GM10266 (cell line): ENCODE results near the gene ZNF681.

Experiments
- DNase-seq: peaks from one replicate; pipeline ENCODE4 v3.0.0; 2012; ENCODE audit errors: extremely low spot score
- CTCF ChIP-seq: IDR thresholded peaks from 2 replicates; pipeline ENCODE4 v1.5.1; 2012; ENCODE audit warnings: mild to moderate bottlenecking, low read depth; ENCODE audit not compliant: control insufficient read depth, insufficient read depth; ENCODE audit errors: missing control alignments

ZNF681 gene

DNA sequence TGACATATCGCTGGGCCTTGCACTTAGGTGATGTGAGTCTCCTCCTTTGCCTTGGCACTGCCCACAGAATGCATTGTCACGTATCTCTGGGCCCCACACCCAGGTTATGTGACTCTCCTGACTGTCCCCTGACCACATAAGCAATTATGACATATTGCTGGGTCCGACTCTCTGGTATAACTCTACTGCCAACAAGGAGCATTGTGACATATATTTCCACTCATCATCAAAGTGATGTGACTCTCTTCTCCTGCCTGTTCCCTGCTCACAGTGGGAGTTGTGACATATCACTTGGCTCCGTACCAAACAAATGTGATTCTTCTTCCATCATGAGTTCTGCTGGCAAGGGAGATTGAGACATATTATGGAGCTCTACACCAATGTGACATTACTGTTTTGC lies 15.4 kb upstream of the ZNF681 start:
- no peak for TF ChIP-seq CTCF
- DNase-seq = no peak

DNA sequence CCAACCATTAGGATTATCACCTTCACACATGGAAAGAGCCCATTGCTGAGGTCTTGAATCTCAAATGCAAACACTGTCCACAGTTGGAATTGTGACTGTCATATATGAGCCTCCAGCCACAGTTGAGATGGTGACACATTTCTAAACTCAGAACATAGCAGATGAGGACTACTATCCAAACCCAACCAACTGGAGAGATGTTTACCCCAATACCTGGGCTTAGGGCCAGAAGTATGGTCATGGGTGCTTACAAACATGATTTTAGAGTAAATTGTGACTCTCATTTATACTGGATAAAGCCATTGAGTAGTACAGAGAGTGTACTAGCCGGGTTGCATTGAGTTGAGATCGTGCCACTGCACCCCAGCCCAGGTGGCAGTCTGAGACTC lies 14.0 kb upstream of the ZNF681 start:
- TF ChIP-seq CTCF = no peak
- no peak for DNase-seq

GRCh38 chr19:23771761-23772674 lies 13.3 kb upstream of the ZNF681 start:
- no peak for TF ChIP-seq CTCF
- no peak for DNase-seq

- TF ChIP-seq CTCF = no peak
- DNase-seq = no peak
Measured at GRCh38 chr19:23771316-23771715, 12.6 kb upstream of the ZNF681 start.

GRCh38 chr19:23770672-23771250 lies 12.1 kb upstream of the ZNF681 start:
- DNase-seq = no peak
- no peak for TF ChIP-seq CTCF

- no peak for TF ChIP-seq CTCF
- DNase-seq = no peak
Measured at GRCh38 chr19:23769691-23770468, 11.2 kb upstream of the ZNF681 start.
